Measurements from ENCODE around the gene TMED10.

DNA sequence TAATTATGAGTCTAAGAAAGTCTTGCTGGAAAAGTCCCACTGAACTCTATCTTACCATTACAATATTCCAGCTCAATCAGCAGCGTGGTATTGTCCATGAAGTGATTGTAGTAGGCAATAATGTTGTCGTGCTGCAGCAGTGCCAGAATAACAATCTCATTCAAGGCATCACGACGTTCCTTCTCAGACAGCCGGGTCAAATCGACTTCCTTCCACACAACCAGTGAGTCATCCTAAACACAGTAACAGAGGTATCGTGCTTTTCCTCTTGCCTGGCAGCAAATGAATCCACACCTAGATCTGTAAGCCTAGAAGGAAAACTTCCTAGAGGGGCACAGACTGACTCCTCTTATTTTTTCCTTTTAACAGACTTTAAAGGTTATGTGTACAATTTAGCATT is 52.4 kb downstream of the TMED10 start:
- TF ChIP-seq, protein P1, sequence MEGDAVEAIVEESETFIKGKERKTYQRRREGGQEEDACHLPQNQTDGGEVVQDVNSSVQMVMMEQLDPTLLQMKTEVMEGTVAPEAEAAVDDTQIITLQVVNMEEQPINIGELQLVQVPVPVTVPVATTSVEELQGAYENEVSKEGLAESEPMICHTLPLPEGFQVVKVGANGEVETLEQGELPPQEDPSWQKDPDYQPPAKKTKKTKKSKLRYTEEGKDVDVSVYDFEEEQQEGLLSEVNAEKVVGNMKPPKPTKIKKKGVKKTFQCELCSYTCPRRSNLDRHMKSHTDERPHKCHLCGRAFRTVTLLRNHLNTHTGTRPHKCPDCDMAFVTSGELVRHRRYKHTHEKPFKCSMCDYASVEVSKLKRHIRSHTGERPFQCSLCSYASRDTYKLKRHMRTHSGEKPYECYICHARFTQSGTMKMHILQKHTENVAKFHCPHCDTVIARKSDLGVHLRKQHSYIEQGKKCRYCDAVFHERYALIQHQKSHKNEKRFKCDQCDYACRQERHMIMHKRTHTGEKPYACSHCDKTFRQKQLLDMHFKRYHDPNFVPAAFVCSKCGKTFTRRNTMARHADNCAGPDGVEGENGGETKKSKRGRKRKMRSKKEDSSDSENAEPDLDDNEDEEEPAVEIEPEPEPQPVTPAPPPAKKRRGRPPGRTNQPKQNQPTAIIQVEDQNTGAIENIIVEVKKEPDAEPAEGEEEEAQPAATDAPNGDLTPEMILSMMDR (conservative IDR thresholded peaks at IDR 0.05 in 1 of 2, IDR thresholded peaks at IDR 0.05 in 1 of 2; ENCODE audit: low read depth in 1 of 2, low read length in 2 of 2): no peak
- no peak for TF ChIP-seq EZH2 (IDR thresholded peaks at IDR 0.05; ENCODE audit: low read length, missing control alignments)
